Endothelial cell of umbilical vein (primary cell): ENCODE data around the gene LYG1. TPM values are rescaled to one million over a fixed set of nuclear protein-coding genes. Genes with fewer than 3 reads are reported as not detected.
A peak's percentile ranks its signal among the peaks of the same experiment; 100 is the strongest.

Experiments
- BruUV-seq: library from RNA; stranded (reverse); fragments of 400-500 nt; replicated peaks from 2 replicates; lab custom pipeline; 2021; lab: Mats Ljungman, UMichigan
- CTCF ChIA-PET: fragments of 300-600, 350-600 bp; sonication (Branson Sonifier 250); formaldehyde crosslinking; loops from one replicate; lab custom pipeline; 2021; ENCODE audit warnings: antibody characterized with exemption, inconsistent platforms; lab: Charles Lee
- POLR2A ChIA-PET: fragments of 300-600, 350-600 bp; sonication (Branson Sonifier 250); formaldehyde crosslinking; loops from one replicate; lab custom pipeline; 2021; ENCODE audit warnings: antibody characterized with exemption, inconsistent platforms; lab: Charles Lee
- DNase-seq: peaks from one replicate; pipeline ENCODE4 v3.0.0-alpha.2; 2011; ENCODE audit warnings: low read depth, low spot score
- FAIRE-seq: peaks from 2 replicates; lab custom pipeline; 2011; peaks lifted over from hg19 to GRCh38; lab: Jason Lieb, UNC
- H2AFZ ChIP-seq: 2 replicates; pipeline ENCODE4 v1.6.0; 2012; ENCODE audit warnings: low read depth, low read length, control low read depth, inconsistent platforms
- H3K27ac ChIP-seq: 2 replicates; pipeline ENCODE4 v1.5.1; 2011; ENCODE audit warnings: low read depth, mild to moderate bottlenecking, control low read depth, low read length, moderate library complexity; ENCODE audit not compliant: insufficient read depth
- H3K27me3 ChIP-seq, 2 experiments: 2 replicates each; pipeline versions ENCODE4 v1.6.0 to v1.6.1; 2011; ENCODE audit warnings: low read length in 2 of 2, mixed read lengths in 1 of 2; ENCODE audit not compliant: control insufficient read depth in 2 of 2, insufficient read depth in 2 of 2
- H3K36me3 ChIP-seq, 2 experiments: 2 replicates in 1 of 2; 3 replicates in 1 of 2; pipeline ENCODE4 v1.5.1; 2011; ENCODE audit warnings: low read length in 2 of 2, mild to moderate bottlenecking in 1 of 2, moderate library complexity in 1 of 2; ENCODE audit not compliant: control insufficient read depth in 2 of 2, insufficient read depth in 2 of 2; ENCODE audit errors: extremely low read depth in 1 of 2
- H3K4me1 ChIP-seq: 3 replicates; pipeline ENCODE4 v1.5.1; 2011; ENCODE audit warnings: mild to moderate bottlenecking, low read length; ENCODE audit not compliant: control insufficient read depth, insufficient read depth; ENCODE audit errors: extremely low read depth
- H3K4me2 ChIP-seq: 2 replicates; pipeline ENCODE4 v1.6.1; 2011; ENCODE audit warnings: low read length, control low read depth, mixed read lengths; ENCODE audit not compliant: insufficient read depth
- H3K4me3 ChIP-seq, 3 experiments: fragments of 200-600 bp in 1 of 3; sonication (generic), shearing (Covaris generic) in 1 of 3; replicated peaks in 1 of 3; 2 replicates each; pipeline ENCODE4 v1.5.1; 2011 to 2016; ENCODE audit warnings: control low read depth in 3 of 3, low read length in 3 of 3, mild to moderate bottlenecking in 2 of 3, inconsistent platforms in 1 of 3, low read depth in 1 of 3, moderate library complexity in 1 of 3; ENCODE audit not compliant: insufficient read depth in 1 of 3
- H3K79me2 ChIP-seq: 2 replicates; pipeline ENCODE4 v1.6.0; 2012; ENCODE audit warnings: low read length, inconsistent platforms; ENCODE audit not compliant: control insufficient read depth, insufficient read depth
- H3K9ac ChIP-seq: replicated peaks from 2 replicates; pipeline ENCODE3; 2011; ENCODE audit warnings: low read length, control low read depth; ENCODE audit not compliant: insufficient read depth; ENCODE audit errors: extremely low read depth
- H3K9me1 ChIP-seq: replicated peaks from 3 replicates; pipeline ENCODE4 v1.6.0; 2011; ENCODE audit warnings: mild to moderate bottlenecking, low read length; ENCODE audit not compliant: control insufficient read depth, insufficient read depth; ENCODE audit errors: extremely low read depth
- H3K9me3 ChIP-seq: replicated peaks from 2 replicates; pipeline ENCODE4 v1.5.1; 2012; ENCODE audit warnings: low read length, inconsistent platforms; ENCODE audit not compliant: control insufficient read depth, insufficient read depth
- H4K20me1 ChIP-seq: replicated peaks from 2 replicates; pipeline ENCODE3; 2011; ENCODE audit warnings: mild to moderate bottlenecking, low read length; ENCODE audit not compliant: control insufficient read depth, insufficient read depth; ENCODE audit errors: extremely low read depth
- EZH2 ChIP-seq: IDR thresholded peaks from 2 replicates; pipeline ENCODE4 v1.6.1; 2012; ENCODE audit warnings: borderline replicate concordance, low read depth, mild to moderate bottlenecking, moderate library complexity, low read length, inconsistent platforms; ENCODE audit not compliant: severe bottlenecking
- FOS ChIP-seq: IDR thresholded peaks from 2 replicates; pipeline ENCODE4 v1.6.1; 2011; ENCODE audit warnings: mild to moderate bottlenecking, low read length, moderate library complexity, borderline replicate concordance; ENCODE audit not compliant: insufficient read depth
- GATA2 ChIP-seq: IDR thresholded peaks from 2 replicates; pipeline ENCODE4 v1.7.0; 2011; ENCODE audit warnings: low read depth, mild to moderate bottlenecking, moderate library complexity, mixed read lengths, low read length; ENCODE audit not compliant: insufficient read length, insufficient read depth
- JUN ChIP-seq: IDR thresholded peaks from 2 replicates; pipeline ENCODE4 v1.6.1; 2011; ENCODE audit warnings: borderline replicate concordance, low read depth; ENCODE audit not compliant: insufficient read length, insufficient read depth
- MAX ChIP-seq: IDR thresholded peaks from 2 replicates; pipeline ENCODE4 v1.6.1; 2011; ENCODE audit not compliant: insufficient read depth, insufficient read length
- MYC ChIP-seq: IDR thresholded peaks from one replicate; pipeline ENCODE4 v1.6.1; 2011; ENCODE audit warnings: mild to moderate bottlenecking, low read depth, low read length
- POLR2A ChIP-seq: IDR thresholded peaks from 2 replicates; pipeline ENCODE4 v1.6.1; 2012; ENCODE audit warnings: low read depth, mild to moderate bottlenecking, control low read depth, low read length
- POLR2AphosphoS5 ChIP-seq: IDR thresholded peaks from 2 replicates; pipeline ENCODE4 v1.6.1; 2012; ENCODE audit warnings: low read depth, mild to moderate bottlenecking, control low read depth, low read length, moderate library complexity; ENCODE audit not compliant: insufficient read depth
- dilution Hi-C: fragments of 300-500 bp; cut with MboI; formaldehyde crosslinking; loops from one replicate; pipeline ENCODE4 v1.15.0; 2019; ENCODE audit warnings: low sequenced_read_pairs; ENCODE audit not compliant: extremely low pct_ligation_motif_present
- intact Hi-C: fragments of 100-400 bp; cut with micrococcal nuclease; formaldehyde crosslinking; loops from one replicate; pipeline ENCODE4 v1.10.0; 2022
- polyA plus RNA-seq, 4 experiments: library from polyadenylated mRNA; depleted of rRNA in 3 of 4; stranded (reverse) in 3 of 4; unstranded in 1 of 4; fragments of >200 nt; gene quantifications; 2 replicates each; pipeline versions ENCODE4 v1.2.1 to v1.2.3, GENCODE V29; 2011 to 2012; ENCODE audit warnings: missing spikeins in 1 of 4
- total RNA-seq: library from RNA; stranded (reverse); gene quantifications from 2 replicates; pipeline ENCODE4 v1.2.3, GENCODE V29; 2021
- TF ChIP-seq, protein P1 (sequence below), 2 donors: IDR thresholded peaks; 1 replicate in 1 of 2; 2 replicates in 1 of 2; pipeline ENCODE4 v1.5.1; 2011; ENCODE audit warnings: low read length in 2 of 2, mild to moderate bottlenecking in 2 of 2, moderate library complexity in 2 of 2, control low read depth in 1 of 2, inconsistent platforms in 1 of 2, low read depth in 1 of 2; ENCODE audit not compliant: insufficient read depth in 1 of 2; ENCODE audit errors: extremely low read depth in 1 of 2

The LYG1 gene
- total and polyA plus RNA-seq, 2 donors (not counting 3 experiments of a cell fraction or from before 2014, with no cell fraction given): 0.35 to 1.8 TPM

DNA sequence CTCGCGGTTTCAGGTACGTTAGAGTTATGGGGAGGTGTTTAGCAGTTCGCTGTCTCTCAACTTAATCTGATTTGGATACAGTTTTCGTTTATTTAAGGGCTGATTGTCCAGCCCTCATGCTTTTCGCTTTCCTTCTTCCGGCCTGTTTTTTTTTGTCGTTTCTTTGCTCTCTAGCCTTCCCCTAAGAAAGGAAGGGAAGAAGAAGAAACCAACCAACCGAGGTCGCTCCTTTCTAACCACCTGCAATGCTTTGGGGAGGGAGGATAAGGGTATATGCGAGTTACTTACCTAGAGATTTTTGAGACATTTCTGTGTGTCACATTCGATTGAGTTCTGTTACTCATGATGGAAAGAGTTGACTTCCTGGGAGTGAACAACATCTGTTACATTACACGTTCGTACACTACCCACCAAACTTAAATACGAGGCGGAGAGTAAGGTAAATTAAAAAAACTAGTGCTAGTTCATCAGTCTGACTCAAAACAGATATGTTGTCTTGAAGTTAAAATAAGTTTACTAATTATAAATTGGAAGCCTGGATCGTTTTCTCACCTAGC is 37.1 kb upstream of the LYG1 start:
- Histone ChIP-seq H3K79me2 (peaks cover 88% of the 10 kb centered on the region), H3K9me3 (no peaks in the 10 kb centered on the region), H3K9me1 (no peaks in the 10 kb centered on the region), H3K9ac (peak overlapping the region; percentile 91), H2AFZ (peak overlapping the region; percentile 50), H3K27me3 (no peaks in the 10 kb centered on the region), H3K36me3 (no peaks in the 10 kb centered on the region), H4K20me1 (no peaks in the 10 kb centered on the region), H3K27ac (peak overlapping the region; percentile 68), H3K4me1 (peaks cover 20% of the 10 kb centered on the region), H3K4me2 (peak overlapping the region; percentile 99), H3K4me3 (peak overlapping the region; percentile 89 to 96 (median 91))
- TF ChIP-seq FOS (no peak), POLR2A (no peak), MAX (no peak), MYC (no peak), JUN (no peak), POLR2AphosphoS5 (no peak), EZH2 (no peak), GATA2 (no peak)
- TF ChIP-seq, protein P1, sequence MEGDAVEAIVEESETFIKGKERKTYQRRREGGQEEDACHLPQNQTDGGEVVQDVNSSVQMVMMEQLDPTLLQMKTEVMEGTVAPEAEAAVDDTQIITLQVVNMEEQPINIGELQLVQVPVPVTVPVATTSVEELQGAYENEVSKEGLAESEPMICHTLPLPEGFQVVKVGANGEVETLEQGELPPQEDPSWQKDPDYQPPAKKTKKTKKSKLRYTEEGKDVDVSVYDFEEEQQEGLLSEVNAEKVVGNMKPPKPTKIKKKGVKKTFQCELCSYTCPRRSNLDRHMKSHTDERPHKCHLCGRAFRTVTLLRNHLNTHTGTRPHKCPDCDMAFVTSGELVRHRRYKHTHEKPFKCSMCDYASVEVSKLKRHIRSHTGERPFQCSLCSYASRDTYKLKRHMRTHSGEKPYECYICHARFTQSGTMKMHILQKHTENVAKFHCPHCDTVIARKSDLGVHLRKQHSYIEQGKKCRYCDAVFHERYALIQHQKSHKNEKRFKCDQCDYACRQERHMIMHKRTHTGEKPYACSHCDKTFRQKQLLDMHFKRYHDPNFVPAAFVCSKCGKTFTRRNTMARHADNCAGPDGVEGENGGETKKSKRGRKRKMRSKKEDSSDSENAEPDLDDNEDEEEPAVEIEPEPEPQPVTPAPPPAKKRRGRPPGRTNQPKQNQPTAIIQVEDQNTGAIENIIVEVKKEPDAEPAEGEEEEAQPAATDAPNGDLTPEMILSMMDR (IDR thresholded peaks at IDR 0.05; ENCODE audit: extremely low read depth in 1 of 2, insufficient read depth in 1 of 2, low read depth in 1 of 2, low read length in 2 of 2): no peak
- dilution Hi-C loops: no loop called here
- BruUV-seq: TSS peak; percentile 33
- intact Hi-C loops: loop anchor here (5.0 to 10.0 kb wide), 2 partner anchors 431 to 583 kb away; no protein-coding TSS in a partner anchor
- DNase-seq (peak; percentile 47), FAIRE-seq (no peak)
- POLR2A ChIA-PET: interaction anchor here (0.7 kb wide), 1 partner anchor 114 kb away, joined by 3 read pairs; no protein-coding TSS in a partner anchor
- CTCF ChIA-PET: interaction anchor here (0.9 to 4.4 kb wide), 6 partner anchors 10 to 183 kb away, joined by 3 to 41 read pairs (median 4); partner anchors contain the start of gene REV1
